Mucosa of descending colon (tissue), 3 donors: ENCODE measurements around the gene LONP1. TPM values are rescaled to one million over a fixed set of nuclear protein-coding genes. Genes with fewer than 3 reads are reported as not detected.
"Not testable (repeated sequence)": the region's sequence is repeated elsewhere in the genome, so short reads cannot be mapped to it uniquely, and the experiment has no call there.

Experiments
- ATAC-seq: fragments of 200-7000 bp; cut with Tn5 transposase; one replicate; pipeline ENCODE4 v1.9.1; 2020; ENCODE audit warnings: mild to moderate bottlenecking, moderate library complexity
- DNase-seq, 3 donors: peaks; one replicate each; pipeline ENCODE4 v3.0.0-alpha.2; 2020
- H3K36me3 ChIP-seq: fragments of 200-600 bp; one replicate; pipeline ENCODE4 v1.8.0; 2021; ENCODE audit warnings: low read depth, mild to moderate bottlenecking
- H3K4me1 ChIP-seq: fragments of 200-600 bp; one replicate; pipeline ENCODE4 v1.8.0; 2021; ENCODE audit warnings: low read depth, mild to moderate bottlenecking
- H3K4me3 ChIP-seq: fragments of 200-600 bp; one replicate; pipeline ENCODE4 v1.8.0; 2021; ENCODE audit warnings: mild to moderate bottlenecking
- H3K9me3 ChIP-seq: fragments of 200-600 bp; one replicate; pipeline ENCODE4 v1.8.0; 2021; ENCODE audit warnings: mild to moderate bottlenecking
- CTCF ChIP-seq: fragments of 200-600 bp; IDR thresholded peaks from one replicate; pipeline ENCODE4 v1.8.0; 2022; ENCODE audit warnings: antibody characterized with exemption, mild to moderate bottlenecking
- intact Hi-C, 2 donors: fragments of 100-400 bp; cut with DNase I in 1 of 2; cut with micrococcal nuclease in 1 of 2; formaldehyde crosslinking; loops; one replicate each; pipeline versions ENCODE4 v1.11.0 to v1.11.1; 2022; cut with DNase I, micrococcal nuclease
- total RNA-seq, 3 donors: library from RNA; stranded (reverse); fragmentation: NEBNext Ultra II Directional in 2 of 3; extraction: Animal tissue kit (Norgen Biotek cat#: 25700) in 2 of 3; gene quantifications; one replicate each; pipeline versions ENCODE4 v1.2.1 to v1.2.4, GENCODE V29; 2021 to 2023
- donor health status: DM: no; HTN: no; CAD: no; lungs with moderate emphysema.
- donor health status: DM: no; HTN: no; CAD: no.
- donor health status: DM: no; HTN: yes; CAD: no.

The LONP1 gene
- total RNA-seq, 3 donors from 2014 or later = 55.9 to 63.0 (median 55.9) TPM

GRCh38 chr19:5751709-5752108, 31.8 kb upstream of the LONP1 start:
- Histone ChIP-seq H3K36me3 (no peaks in the 10 kb centered on the region), H3K4me3 (no peak overlapping the region), H3K4me1 (no peaks in the 10 kb centered on the region), H3K9me3 (no peaks in the 10 kb centered on the region)
- no peak for DNase-seq
- intact Hi-C loops = no loop called here
- no peak for TF ChIP-seq CTCF
- no peak for ATAC-seq

- no peaks in the 10 kb centered on the region for H3K4me1 ChIP-seq
- intact Hi-C loops = no loop called here
- DNase-seq (no peak), ATAC-seq (no peak)
- H3K36me3 ChIP-seq = no peaks in the 10 kb centered on the region
- no peaks in the 10 kb centered on the region for H3K9me3 ChIP-seq
- H3K4me3 ChIP-seq = no peak overlapping the region
- no peak for TF ChIP-seq CTCF
Measured at GRCh38 chr19:5749505-5749904, 29.6 kb upstream of the LONP1 start.

- intact Hi-C loops, H3K9me3 ChIP-seq, H3K36me3 ChIP-seq, ATAC-seq, H3K4me1 ChIP-seq, H3K4me3 ChIP-seq: not testable (repeated sequence)
- DNase-seq = peak in 1 of 3 donors; percentile 24
Measured at GRCh38 chr19:5748920-5749319, 29.0 kb upstream of the LONP1 start.

- H3K4me1 ChIP-seq, DNase-seq, ATAC-seq, H3K36me3 ChIP-seq, H3K9me3 ChIP-seq, intact Hi-C loops, H3K4me3 ChIP-seq: not testable (repeated sequence)
Measured at GRCh38 chr19:5744999-5745398, 25.1 kb upstream of the LONP1 start.

- DNase-seq (no peak), ATAC-seq (no peak)
- TF ChIP-seq CTCF = no peak
- Histone ChIP-seq H3K9me3 (no peaks in the 10 kb centered on the region), H3K36me3 (no peaks in the 10 kb centered on the region), H3K4me1 (no peaks in the 10 kb centered on the region), H3K4me3 (no peak overlapping the region)
- intact Hi-C loops = no loop called here
Measured at GRCh38 chr19:5743630-5744029, 23.7 kb upstream of the LONP1 start.

- no peaks in the 10 kb centered on the region for H3K9me3 ChIP-seq
- ATAC-seq (no peak), DNase-seq (no peak)
- no peaks in the 10 kb centered on the region for H3K4me1 ChIP-seq
- H3K36me3 ChIP-seq = no peaks in the 10 kb centered on the region
- H3K4me3 ChIP-seq = no peak overlapping the region
- no peak for TF ChIP-seq CTCF
- intact Hi-C loops = no loop called here
Measured at GRCh38 chr19:5742051-5742450, 22.1 kb upstream of the LONP1 start.

DNA sequence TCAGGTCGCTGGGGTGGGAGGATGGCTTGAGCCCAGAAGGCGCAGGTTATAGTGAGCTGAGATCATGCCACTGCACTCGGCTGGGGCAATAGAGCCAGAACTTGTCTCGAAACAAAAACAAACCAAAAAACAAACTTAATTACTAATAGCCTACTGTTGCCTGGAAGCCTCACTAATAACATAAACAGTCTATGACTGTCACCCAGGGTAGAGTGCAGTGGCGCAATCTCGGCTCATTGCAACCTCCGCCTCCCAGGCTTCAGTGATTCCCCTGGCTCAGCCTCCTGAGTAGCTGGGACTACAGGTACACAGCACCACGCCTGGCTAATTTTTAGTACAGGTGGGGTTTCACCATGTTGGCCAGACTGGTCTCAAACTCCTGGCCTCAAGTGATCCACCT, 18.5 kb upstream of the LONP1 start:
- no peak for ATAC-seq

GRCh38 chr19:5733172-5733571, 13.2 kb upstream of the LONP1 start:
- H3K4me1 ChIP-seq, H3K36me3 ChIP-seq, ATAC-seq, H3K4me3 ChIP-seq, intact Hi-C loops, DNase-seq: not testable (repeated sequence)
- peaks cover 11% of the 10 kb centered on the region for H3K9me3 ChIP-seq

More for the DNA sequence above, 18.5 kb upstream of the LONP1 start:
- no peak for TF ChIP-seq CTCF
- no peaks in the 10 kb centered on the region for H3K4me1 ChIP-seq
- no peak for DNase-seq
- H3K4me3 ChIP-seq = no peak overlapping the region
- H3K36me3 ChIP-seq = no peaks in the 10 kb centered on the region
- H3K9me3 ChIP-seq = no peaks in the 10 kb centered on the region
- intact Hi-C loops = no loop called here
